ENCODE data around the gene EPM2A. TPM values are rescaled to one million over a fixed set of nuclear protein-coding genes. Genes with fewer than 3 reads are reported as not detected.

The EPM2A gene
- total RNA-seq, 2 experiments from 2014 or later = 6.4 to 8.5 TPM

DNA sequence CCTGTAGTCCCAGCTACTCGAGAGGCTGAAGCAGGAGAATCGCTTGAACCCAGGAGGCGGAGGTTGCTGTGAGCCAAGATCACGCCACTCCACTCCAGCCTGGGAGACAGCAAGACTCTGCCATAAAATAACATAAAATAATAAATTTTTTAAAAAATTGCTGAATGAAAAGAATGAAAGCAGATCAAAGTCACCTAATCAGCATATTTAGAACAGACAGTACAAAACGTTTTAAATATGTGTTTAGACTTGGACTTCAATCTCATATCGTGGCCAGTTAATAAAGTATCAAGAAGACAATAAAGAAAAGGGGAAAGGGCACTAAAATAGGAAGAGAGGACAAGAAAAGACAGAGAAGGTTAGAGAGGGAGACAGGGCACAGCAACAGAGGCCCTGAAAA is 74.6 kb downstream of the EPM2A start:
- intact Hi-C loops (cut with micrococcal nuclease) = no loop called here
- H3K9me3 Mint-ChIP-seq = peaks cover 3% of the 10 kb centered on the region

DNA sequence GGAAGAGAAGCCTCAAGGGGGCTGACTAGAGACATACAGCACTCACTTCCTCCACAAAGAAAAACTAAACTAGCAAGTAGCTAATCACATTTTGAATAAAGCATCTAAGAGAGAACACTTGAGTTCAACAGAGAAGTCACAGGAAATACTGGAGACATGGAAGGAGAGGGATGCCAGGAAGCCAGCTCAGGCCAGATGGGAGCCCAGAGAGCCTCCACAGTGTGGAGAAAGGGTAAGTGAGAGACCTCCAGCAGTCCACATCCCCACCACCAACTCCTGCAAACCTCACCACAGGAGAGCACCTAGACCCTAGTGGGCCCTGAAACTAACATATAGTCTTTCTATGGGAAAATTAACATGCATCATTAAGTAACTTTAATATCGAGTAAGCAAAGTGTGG is 79.2 kb downstream of the EPM2A start:
- POLR2A ChIA-PET = no interaction called here
- Mint-ChIP-seq H3K4me3 (no peak overlapping the region), H3K27me3 (no peaks in the 10 kb centered on the region), H3K9me3 (no peaks in the 10 kb centered on the region), H3K36me3 (peaks cover 3% of the 10 kb centered on the region), H3K4me1 (ENCODE audit: low read depth) (peaks cover 4% of the 10 kb centered on the region), H3K27ac (no peak overlapping the region)
- CTCF ChIA-PET = interaction anchor here (1.2 kb wide), 1 partner anchor 23 kb away, joined by 6 read pairs; no protein-coding TSS in a partner anchor
- no peak for DNase-seq
- intact Hi-C loops (cut with micrococcal nuclease) = no loop called here

More for the DNA sequence above, 74.6 kb downstream of the EPM2A start:
- Mint-ChIP-seq H3K4me3 (no peak overlapping the region), H3K36me3 (peaks cover 13% of the 10 kb centered on the region), H3K27me3 (no peaks in the 10 kb centered on the region), H3K27ac (no peak overlapping the region), H3K4me1 (ENCODE audit: low read depth) (peaks cover 10% of the 10 kb centered on the region)
- ChIA-PET POLR2A (interaction anchor here (1.0 kb wide), 1 partner anchor 74 kb away, joined by 3 read pairs; the partner anchor contains the start of gene EPM2A), CTCF (interaction anchor here (2.1 kb wide), 1 partner anchor 27 kb away, joined by 7 read pairs; no protein-coding TSS in a partner anchor)
- no peak for DNase-seq

DNA sequence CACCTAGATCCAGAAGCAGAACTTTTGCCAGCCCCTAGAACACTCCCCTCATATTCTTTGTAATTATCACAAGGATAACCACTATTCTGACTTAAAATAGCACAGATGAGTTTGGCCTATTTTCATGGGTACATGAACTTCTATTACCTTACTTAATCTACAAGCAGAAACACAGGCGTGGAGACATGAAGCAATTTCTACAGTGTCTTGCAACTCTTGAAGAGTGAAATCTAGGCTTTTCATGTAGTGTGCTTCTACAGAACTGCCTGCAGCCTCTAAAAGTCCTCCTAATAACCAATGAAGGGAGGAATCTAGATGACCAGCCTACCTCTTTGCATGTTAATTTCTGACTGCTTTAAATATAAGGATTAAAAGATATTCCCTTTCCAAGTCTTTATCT is 82.7 kb downstream of the EPM2A start:
- Mint-ChIP-seq H3K27ac (no peak overlapping the region), H3K9me3 (no peaks in the 10 kb centered on the region), H3K36me3 (no peaks in the 10 kb centered on the region), H3K4me1 (ENCODE audit: low read depth) (no peaks in the 10 kb centered on the region), H3K27me3 (no peaks in the 10 kb centered on the region), H3K4me3 (no peak overlapping the region)
- no peak for DNase-seq
- ChIA-PET CTCF (no interaction called here), POLR2A (no interaction called here)
- intact Hi-C loops (cut with micrococcal nuclease) = no loop called here

- Mint-ChIP-seq H3K36me3 (no peaks in the 10 kb centered on the region), H3K4me1 (ENCODE audit: low read depth) (no peaks in the 10 kb centered on the region), H3K9me3 (no peaks in the 10 kb centered on the region), H3K4me3 (no peak overlapping the region), H3K27me3 (no peaks in the 10 kb centered on the region), H3K27ac (no peak overlapping the region)
- ChIA-PET CTCF (no interaction called here), POLR2A (no interaction called here)
- intact Hi-C loops (cut with micrococcal nuclease) = no loop called here
- DNase-seq = no peak
These were observed 83.3 kb downstream of the EPM2A start for GRCh38 chr6:145651988-145652387.

DNA sequence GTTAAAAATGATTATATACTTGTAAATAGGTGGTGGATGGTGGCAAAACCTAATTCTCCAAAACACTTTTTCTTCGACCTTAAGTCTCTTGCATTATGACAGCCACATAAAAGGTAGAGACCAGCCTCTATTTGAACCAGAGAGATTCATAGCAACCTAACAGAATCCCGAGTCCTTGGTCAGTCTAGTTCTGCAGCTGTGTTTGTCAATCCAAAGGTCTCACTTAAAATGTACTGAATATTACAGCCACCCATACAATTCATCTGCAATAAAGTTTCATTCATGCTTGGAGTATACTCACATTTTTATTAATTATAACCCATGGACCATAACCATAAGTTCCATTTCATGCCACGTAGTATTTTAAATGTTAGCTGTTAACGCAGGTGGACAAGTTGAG is 87.2 kb downstream of the EPM2A start:
- intact Hi-C loops (cut with micrococcal nuclease) = no loop called here
- Mint-ChIP-seq H3K4me3 (no peak overlapping the region), H3K36me3 (no peaks in the 10 kb centered on the region), H3K9me3 (no peaks in the 10 kb centered on the region), H3K4me1 (ENCODE audit: low read depth) (no peaks in the 10 kb centered on the region), H3K27ac (no peak overlapping the region), H3K27me3 (no peaks in the 10 kb centered on the region)
- POLR2A ChIA-PET = no interaction called here
- CTCF ChIA-PET = interaction anchor here (5.7 kb wide), 1 partner anchor 14 kb away, joined by 34 read pairs; no protein-coding TSS in a partner anchor
- no peak for DNase-seq

DNA sequence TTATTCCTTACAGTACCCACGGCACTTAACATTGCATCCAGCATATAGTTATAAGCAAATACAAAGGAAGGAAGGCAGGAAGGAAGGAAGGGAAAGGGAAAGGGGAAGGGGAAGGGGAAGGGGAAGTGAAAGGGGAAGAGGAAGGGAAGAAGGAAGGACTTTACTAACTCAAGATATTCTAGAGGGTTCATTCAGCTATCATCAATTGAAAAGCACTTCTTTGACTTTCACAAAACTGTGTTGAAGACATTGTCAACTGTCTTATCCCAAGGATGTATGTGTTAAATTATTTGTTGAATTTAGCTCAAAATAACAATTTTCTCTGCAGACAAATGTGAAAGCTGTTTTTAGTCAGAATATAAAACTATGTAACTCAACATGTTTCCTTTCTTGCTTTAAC is 87.7 kb downstream of the EPM2A start:
- H3K4me1 Mint-ChIP-seq (ENCODE audit: low read depth) = no peaks in the 10 kb centered on the region
- POLR2A ChIA-PET = no interaction called here
- CTCF ChIA-PET = interaction anchor here (5.7 kb wide), 1 partner anchor 13 kb away, joined by 34 read pairs; no protein-coding TSS in a partner anchor

DNA sequence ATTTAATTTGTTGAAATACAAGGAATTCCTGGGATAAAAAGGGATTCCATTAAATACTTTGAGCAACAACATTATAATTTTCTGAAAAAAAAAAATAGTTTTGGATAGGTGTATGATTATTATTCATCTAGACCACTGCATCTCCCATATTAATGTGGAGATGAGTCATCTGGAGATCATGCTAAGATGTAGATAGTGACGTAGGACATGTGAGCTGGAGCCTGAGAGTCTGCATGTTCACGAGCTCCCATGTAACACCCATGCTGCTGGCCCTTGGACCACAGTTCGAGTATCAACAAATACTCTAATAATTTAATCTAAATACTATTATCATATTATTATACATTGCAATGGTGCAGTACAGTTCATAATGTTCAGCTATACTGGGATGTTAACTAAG is 91.6 kb downstream of the EPM2A start:
- Mint-ChIP-seq H3K27me3 (no peaks in the 10 kb centered on the region), H3K36me3 (no peaks in the 10 kb centered on the region), H3K4me1 (ENCODE audit: low read depth) (no peaks in the 10 kb centered on the region), H3K9me3 (no peaks in the 10 kb centered on the region), H3K4me3 (no peak overlapping the region), H3K27ac (no peak overlapping the region)
- intact Hi-C loops (cut with micrococcal nuclease) = no loop called here
- POLR2A ChIA-PET = no interaction called here
- DNase-seq = no peak
- CTCF ChIA-PET = interaction anchor here (2.9 kb wide), 1 partner anchor 9 kb away, joined by 12 read pairs; no protein-coding TSS in a partner anchor

More for the DNA sequence above, 87.7 kb downstream of the EPM2A start:
- Mint-ChIP-seq H3K4me3 (no peak overlapping the region), H3K27me3 (no peaks in the 10 kb centered on the region), H3K9me3 (no peaks in the 10 kb centered on the region), H3K36me3 (no peaks in the 10 kb centered on the region), H3K27ac (no peak overlapping the region)
- intact Hi-C loops (cut with micrococcal nuclease) = no loop called here
- DNase-seq = no peak

- Mint-ChIP-seq H3K9me3 (no peaks in the 10 kb centered on the region), H3K4me1 (ENCODE audit: low read depth) (peaks cover 5% of the 10 kb centered on the region), H3K27ac (no peak overlapping the region), H3K36me3 (peaks cover 3% of the 10 kb centered on the region), H3K27me3 (no peaks in the 10 kb centered on the region), H3K4me3 (no peak overlapping the region)
- DNase-seq = peak; percentile 84
- ChIA-PET POLR2A (no interaction called here), CTCF (interaction anchor here (0.6 to 3.0 kb wide), 28 partner anchors 10 to 1415 kb away, joined by 3 to 34 read pairs (median 4); partner anchors contain the start of gene FBXO30)
- intact Hi-C loops (cut with micrococcal nuclease) = loop anchor here (5.0 to 10.0 kb wide), 2 partner anchors 419 to 1047 kb away; no protein-coding TSS in a partner anchor
These were observed 101.2 kb downstream of the EPM2A start for GRCh38 chr6:145633981-145634627.

DNA sequence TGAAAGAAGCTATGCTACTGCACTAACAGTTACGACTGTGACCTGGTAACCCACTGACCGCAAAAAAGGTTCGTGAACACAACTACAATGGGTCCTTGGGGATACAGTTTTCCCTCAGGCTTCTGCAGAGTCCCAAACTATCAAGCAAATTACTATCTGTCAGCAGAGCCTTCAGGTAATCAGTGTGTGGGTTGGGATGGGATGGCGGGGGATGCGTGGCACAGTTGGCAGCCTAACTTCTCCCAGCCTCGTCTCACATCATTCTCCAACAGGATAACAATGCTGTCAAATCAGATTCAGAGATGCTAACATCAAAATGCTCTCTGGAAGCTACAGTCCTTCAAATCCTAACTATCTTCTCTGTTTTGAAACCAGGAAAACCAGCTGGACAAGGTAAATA is 102.3 kb downstream of the EPM2A start:
- no peaks in the 10 kb centered on the region for H3K27me3 Mint-ChIP-seq
- ChIA-PET POLR2A (no interaction called here), CTCF (interaction anchor here (0.6 to 3.0 kb wide), 13 partner anchors 9 to 1884 kb away, joined by 3 to 34 read pairs (median 5); partner anchors contain the start of gene FBXO30)
- peaks cover 4% of the 10 kb centered on the region for H3K36me3 Mint-ChIP-seq
- H3K4me3 Mint-ChIP-seq = no peak overlapping the region
- no peaks in the 10 kb centered on the region for H3K9me3 Mint-ChIP-seq
- DNase-seq = no peak
- no peak overlapping the region for H3K27ac Mint-ChIP-seq
- H3K4me1 Mint-ChIP-seq (ENCODE audit: low read depth) = peaks cover 5% of the 10 kb centered on the region
- intact Hi-C loops (cut with micrococcal nuclease) = loop anchor here (5.0 to 10.0 kb wide), 2 partner anchors 418 to 1046 kb away; no protein-coding TSS in a partner anchor

- Mint-ChIP-seq H3K36me3 (peaks cover 8% of the 10 kb centered on the region), H3K4me3 (no peak overlapping the region), H3K4me1 (ENCODE audit: low read depth) (peaks cover 5% of the 10 kb centered on the region), H3K9me3 (no peaks in the 10 kb centered on the region), H3K27ac (no peak overlapping the region), H3K27me3 (no peaks in the 10 kb centered on the region)
- DNase-seq = no peak
- POLR2A ChIA-PET = no interaction called here
- CTCF ChIA-PET = no interaction called here
- intact Hi-C loops (cut with micrococcal nuclease) = loop anchor here (5.0 to 10.0 kb wide), 2 partner anchors 417 to 1044 kb away; no protein-coding TSS in a partner anchor
These were observed 103.9 kb downstream of the EPM2A start for GRCh38 chr6:145631374-145631773.

- Mint-ChIP-seq H3K27ac (no peak overlapping the region), H3K27me3 (no peaks in the 10 kb centered on the region), H3K4me3 (no peak overlapping the region), H3K4me1 (ENCODE audit: low read depth) (peaks cover 5% of the 10 kb centered on the region), H3K36me3 (peaks cover 8% of the 10 kb centered on the region), H3K9me3 (no peaks in the 10 kb centered on the region)
- POLR2A ChIA-PET = no interaction called here
- CTCF ChIA-PET = no interaction called here
- intact Hi-C loops (cut with micrococcal nuclease) = loop anchor here (5.0 to 10.0 kb wide), 2 partner anchors 416 to 1043 kb away; no protein-coding TSS in a partner anchor
- no peak for DNase-seq
These were observed 104.7 kb downstream of the EPM2A start for GRCh38 chr6:145630598-145630997.

GRCh38 chr6:145629478-145629877 is 105.8 kb downstream of the EPM2A start:
- Mint-ChIP-seq H3K9me3 (no peaks in the 10 kb centered on the region), H3K4me3 (no peak overlapping the region), H3K4me1 (ENCODE audit: low read depth) (peaks cover 4% of the 10 kb centered on the region), H3K36me3 (peaks cover 8% of the 10 kb centered on the region), H3K27ac (no peak overlapping the region), H3K27me3 (no peaks in the 10 kb centered on the region)
- ChIA-PET CTCF (no interaction called here), POLR2A (no interaction called here)
- no peak for DNase-seq
- intact Hi-C loops (cut with micrococcal nuclease) = no loop called here

DNA sequence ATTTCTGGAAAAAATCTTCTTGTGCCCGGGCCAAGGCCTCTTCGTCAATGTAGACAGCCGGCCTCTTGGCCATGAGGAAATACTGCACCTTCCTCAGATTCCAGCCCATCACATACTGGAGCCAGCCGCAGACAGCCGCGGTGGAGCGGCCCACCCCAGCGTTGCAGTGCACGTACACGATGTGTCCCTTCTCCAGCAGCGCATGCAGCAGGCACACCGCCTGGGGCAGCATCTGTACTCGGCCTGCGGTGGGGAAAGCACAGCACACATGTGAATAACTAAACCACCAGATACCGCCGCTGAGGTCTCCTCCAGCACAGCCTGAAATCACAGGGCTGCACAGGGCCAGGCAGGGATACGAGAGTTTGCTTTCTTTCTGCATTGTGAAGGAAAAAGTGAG is 107.9 kb downstream of the EPM2A start:
- Mint-ChIP-seq H3K9me3 (no peaks in the 10 kb centered on the region), H3K36me3 (peaks cover 8% of the 10 kb centered on the region), H3K4me3 (no peak overlapping the region), H3K4me1 (ENCODE audit: low read depth) (no peaks in the 10 kb centered on the region), H3K27me3 (no peaks in the 10 kb centered on the region), H3K27ac (no peak overlapping the region)
- intact Hi-C loops (cut with micrococcal nuclease) = no loop called here
- ChIA-PET CTCF (no interaction called here), POLR2A (no interaction called here)
- no peak for DNase-seq

Measured in activated CD4-positive, alpha-beta memory T cell treated with anti-CD3 and anti-CD28 coated beads for 36 hours (primary cell).